ENCODE measurements around the gene BRCA1.
"Not testable (repeated sequence)": the region's sequence is repeated elsewhere in the genome, so short reads cannot be mapped to it uniquely, and the experiment has no call there.

The BRCA1 gene

DNA sequence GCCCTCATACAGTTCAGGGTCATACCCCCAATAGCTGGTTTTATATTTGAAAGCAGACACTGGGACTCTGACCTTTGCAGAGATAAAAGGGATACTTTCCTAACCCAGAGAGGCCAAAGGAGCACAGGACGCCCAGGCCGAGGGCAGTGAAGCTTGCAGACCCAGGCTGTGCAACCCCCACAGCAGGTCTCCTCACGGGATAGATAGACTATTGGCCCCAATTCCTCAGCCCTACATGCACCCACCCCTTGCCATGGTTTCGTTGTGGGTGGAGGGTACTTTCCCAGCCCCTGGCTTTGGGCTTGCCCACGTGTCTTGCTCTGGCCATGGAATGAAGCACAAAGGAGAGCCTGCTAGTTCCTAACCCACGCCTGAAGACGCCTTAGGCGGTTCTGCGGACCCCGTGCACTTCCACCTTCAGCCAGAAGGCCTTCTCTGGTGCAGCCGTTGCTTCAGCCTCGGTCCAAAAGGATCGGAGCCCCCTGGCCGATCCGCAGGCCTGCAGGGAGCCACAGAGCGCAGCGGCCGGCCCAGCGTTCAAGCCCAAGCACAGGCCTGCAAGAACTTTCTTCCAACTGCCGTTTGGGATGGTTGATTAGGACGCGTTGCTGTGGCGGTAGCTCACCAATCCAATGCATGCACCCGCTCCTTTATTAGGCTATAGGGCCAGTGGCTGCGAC is 9.8 kb upstream of the BRCA1 start:
- no peak for DNase-seq (ENCODE audit: low spot score)

DNA sequence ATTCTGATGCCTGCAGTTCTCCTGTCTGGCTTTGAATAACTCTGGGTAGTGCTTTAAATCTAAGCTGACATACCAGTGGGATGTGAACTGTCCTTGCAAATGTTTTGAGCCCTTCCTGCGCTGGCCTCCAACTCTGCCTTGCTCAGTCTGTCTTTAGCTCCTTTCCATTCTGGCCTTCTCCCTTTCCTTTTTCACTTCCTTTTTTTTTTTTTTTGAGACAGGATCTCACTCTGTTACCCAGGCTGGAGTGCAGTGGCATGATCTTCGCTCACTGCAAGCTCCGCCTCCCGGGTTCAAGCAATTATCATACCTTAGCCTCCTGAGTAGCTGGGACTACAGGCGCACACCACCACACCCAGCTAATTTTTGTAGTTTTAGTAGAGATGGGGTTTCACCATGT is 8.3 kb upstream of the BRCA1 start:
- DNase-seq (ENCODE audit: low spot score): not testable (repeated sequence)

DNA sequence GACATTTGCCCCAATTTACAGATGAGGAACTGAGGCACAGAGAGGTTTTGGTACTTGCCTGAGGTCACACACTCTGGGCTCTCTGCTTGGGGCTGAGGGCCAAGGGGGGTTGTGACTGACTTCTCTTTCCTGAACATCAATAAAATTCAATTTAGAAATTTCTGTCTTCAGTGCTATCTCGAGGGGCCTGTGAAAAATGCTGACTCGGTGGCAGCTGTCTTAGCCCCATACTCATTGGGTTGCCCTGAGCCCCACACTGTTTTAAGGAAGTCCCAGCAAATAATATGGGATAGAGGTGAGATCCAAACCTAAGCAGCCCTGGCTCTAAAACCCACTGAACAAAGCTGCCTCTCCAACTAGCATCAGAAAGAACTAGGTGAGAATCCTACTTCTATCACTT is 7.0 kb upstream of the BRCA1 start:
- DNase-seq (ENCODE audit: low spot score): no peak

DNA sequence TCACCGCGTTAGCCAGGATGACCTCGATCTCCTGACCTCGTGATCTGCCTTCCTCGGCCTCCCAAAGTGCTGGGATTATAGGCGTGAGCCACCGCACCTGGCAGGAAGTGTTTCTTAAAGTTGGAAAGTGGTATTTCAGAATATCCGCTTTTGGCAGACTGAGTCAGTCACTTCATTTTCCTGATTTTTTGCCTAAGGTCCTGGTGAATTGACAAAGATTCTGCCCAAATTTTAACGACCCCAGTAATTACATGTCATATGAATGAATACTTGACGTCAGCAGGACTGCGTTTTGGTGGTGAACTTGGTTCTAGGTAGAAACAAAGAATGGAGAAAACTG is 4.5 kb upstream of the BRCA1 start:
- no peak for DNase-seq (ENCODE audit: low spot score)

DNA sequence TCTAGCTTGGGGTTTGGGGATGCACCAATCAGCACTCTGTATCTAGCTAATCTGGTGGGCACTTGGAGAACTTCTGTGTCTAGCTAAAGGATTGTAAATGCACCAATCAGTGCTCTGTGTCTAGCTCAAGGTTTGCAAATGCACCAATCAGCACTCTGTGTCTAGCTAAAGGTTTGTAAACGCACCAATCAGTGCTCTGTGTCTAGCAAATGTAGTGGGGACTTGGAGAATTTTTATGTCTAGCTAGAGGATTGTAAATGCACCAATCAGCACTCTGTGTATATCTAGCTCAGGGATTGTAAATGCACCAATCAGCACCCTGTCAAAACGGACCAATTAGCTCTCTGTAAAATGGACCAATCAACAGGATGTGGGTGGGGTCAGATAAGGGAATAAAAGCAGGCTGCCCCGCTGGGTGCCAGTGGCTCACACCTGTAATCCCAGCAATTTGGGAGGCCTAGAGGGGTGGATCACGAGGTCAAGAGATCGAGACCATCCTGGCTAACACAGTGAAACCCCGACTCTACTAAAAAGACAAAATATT is 2.2 kb upstream of the BRCA1 start:
- DNase-seq (ENCODE audit: low spot score): not testable (repeated sequence)

DNA sequence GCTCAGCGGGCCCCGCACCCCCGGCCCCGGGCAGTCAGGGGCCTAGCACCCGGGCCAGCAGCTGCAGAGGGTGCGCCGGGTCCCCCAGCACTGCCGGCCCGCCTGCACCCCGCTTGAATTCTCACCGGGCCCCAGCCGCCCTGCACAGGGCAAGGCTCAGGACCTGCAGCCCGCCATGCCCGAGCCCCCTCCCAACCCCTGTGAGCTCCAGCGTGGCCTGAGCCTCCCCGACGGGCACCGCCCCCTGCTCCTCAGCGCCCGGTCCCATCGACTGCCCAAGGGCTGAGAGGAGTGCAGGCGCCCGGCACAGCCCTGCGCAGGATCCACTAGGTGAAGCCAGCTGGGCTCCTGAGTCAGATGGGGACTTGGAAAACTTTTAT is 1.7 kb upstream of the BRCA1 start:
- no peak for DNase-seq (ENCODE audit: low spot score)

DNA sequence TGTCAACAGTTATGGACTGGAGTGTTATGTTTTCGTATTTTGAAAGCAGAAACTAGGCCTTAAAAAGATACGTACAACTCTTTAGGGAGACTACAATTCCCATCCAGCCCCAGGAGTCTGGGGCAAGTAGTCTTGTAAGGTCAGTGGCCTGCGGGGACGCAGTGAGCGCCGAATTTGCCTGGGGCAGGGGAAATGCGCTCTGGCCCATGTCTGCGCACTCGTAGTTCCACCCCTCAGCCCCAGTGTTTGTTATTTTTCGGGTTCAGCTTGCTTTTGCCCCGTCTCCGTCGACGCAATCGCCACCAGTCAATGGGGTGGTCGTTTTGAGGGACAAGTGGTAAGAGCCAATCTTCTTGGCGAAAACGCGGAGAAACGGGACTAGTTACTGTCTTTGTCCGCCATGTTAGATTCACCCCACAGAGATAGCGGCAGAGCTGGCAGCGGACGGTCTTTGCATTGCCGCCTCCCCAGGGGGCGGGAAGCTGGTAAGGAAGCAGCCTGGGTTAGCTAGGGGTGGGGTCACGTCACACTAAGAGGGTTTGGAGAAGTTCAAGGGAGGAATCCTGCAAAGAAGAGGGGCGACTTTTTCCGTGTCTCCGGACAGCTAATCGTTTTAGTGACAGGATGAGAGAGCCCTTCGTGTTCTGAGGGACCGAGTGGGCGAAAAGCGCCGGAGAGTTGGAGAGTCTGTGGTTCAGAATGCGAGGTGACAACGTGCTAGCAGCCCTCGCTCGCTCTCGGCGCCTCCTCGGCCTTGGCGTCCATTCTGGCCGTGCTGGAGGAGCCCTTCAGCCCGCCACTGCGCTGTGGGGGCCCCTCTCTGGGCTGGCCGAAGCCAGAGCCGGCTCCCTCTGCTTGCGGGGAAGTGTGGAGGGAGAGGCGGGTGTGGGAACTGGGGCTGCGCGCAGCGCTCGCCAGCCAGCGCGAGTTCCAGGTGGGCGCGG is 1.1 kb upstream of the BRCA1 start:
- no peak for DNase-seq (ENCODE audit: low spot score)

DNA sequence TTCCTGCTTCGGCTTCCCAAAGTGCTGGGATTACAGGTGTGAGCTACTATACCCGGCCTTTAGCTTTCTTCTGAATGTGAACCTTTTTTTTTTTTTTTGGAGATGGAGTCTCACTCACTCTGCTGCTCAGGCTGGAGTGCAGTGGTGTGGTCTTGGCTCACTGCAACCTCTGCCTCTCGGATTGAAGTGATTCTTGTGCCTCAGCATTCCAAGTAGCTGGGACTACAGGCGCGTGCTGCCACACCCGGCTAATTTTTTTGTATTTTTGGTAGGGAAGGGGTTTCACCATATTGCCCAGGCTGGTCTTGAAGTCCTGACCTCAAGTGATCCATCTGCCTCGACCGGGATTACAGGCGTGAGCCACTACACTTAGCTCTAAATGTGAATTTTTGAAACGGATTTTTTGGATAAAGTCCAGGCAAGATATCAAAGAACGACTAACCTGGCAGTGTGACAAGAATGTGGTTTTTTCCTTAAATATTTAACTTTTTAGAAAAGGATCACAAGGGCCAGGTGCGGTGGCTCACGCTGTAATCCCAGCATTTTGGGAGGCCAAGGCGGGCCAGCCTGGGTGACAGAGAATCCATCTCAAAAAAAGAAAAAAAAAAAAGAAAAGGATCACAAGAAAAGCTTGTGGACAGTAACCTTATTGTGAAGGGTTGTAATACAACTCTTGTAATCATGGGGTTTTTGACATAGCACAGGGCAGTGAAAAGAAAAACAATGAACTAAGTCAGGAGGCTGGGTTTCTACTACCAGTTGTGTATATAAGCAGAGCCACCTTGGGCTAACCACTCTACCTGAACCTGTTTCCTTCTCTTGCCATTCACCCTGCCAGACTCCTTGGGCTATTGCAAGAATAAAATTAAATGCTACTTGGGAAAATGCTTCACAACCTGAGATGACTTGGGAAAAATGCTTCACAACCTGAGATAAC is 6.2 kb downstream of the BRCA1 start:
- no peak for DNase-seq (ENCODE audit: low spot score)

DNA sequence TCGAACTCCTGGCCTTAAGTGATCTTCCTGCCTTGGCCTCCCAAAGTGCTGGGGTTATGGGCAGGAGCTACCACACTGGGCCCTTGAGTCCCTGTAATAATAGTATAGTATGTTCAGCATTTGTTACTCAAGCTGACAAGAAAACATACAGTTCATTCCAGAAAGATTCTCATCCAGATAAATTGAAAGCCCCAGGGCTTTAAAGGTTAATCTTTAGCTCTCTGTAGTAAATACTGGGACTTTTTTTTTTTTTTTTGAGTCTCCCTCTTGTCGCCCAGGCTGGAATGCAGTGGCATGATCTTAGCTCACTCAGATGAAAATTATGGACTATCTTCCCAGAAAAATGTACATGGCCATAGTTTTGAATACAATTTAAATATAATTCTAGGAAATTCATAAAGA is 11.0 kb downstream of the BRCA1 start:
- no peak for DNase-seq (ENCODE audit: low spot score)

DNA sequence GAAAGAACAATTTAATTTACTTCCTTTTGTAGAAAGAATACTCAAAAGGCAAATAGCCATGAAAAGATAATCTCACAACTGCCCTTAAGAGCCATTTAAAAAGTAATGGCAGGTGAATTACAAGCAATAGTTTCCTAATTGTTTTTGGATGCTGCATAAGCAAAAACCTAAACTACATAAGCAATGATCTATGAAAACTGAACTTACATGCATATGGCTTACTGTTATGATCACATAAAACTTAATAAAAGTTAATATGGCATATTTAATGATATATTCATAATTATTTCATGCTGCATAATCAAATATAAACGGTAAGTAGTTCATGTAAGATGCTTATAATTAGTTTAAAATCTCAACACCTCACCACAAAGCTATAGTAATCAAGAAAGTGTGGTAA is 18.6 kb downstream of the BRCA1 start:
- DNase-seq (ENCODE audit: low spot score): no peak

DNA sequence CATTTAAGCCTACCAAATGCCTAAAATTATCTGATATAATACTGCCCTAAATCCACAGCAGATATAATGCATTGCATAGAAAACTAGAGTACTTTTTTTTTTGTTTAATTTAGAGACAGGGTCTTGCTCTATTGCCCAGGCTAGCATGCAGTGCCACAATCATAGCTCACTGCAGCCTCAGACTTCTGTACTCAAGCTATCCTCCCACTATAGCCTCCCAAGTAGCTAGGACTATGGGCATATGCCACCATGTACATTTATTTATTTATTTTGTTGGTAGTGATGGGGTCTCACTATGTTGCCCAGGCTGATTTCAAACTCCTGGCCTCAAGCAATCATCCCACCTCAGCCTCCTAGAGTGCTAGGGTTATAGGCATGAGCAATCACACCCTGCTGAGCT is 20.0 kb downstream of the BRCA1 start:
- no peak for DNase-seq (ENCODE audit: low spot score)

DNA sequence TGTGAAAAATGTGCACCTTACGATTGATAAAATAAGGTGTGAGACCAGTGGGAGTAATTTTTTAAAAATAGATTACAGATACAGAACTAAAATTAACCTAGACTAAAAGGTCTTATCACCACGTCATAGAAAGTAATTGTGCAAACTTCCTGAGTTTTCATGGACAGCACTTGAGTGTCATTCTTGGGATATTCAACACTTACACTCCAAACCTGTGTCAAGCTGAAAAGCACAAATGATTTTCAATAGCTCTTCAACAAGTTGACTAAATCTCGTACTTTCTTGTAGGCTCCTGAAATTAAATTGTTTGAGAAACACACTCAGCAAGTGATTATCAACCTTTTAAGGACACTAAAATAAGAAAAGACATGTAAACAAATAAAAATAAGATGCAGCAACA is 20.5 kb downstream of the BRCA1 start:
- no peak for DNase-seq (ENCODE audit: low spot score)

DNA sequence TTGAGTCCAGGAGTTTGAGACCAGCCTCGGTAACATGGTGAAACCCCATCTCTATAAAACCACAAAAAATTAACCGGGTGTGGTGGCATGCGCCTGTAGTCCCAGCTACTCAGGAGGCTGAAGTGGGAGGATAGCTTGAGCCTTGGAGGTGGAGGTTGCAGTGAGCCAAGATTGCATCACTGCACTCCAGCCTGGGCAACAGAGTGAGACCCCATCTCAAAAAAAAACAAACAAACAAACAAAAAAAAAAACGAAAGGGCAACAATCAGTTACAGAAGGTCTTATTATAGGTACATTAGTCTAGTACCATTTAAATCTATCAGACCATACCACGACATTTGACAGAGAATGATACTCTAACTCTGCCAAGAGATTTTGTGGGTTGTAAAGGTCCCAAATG is 29.8 kb downstream of the BRCA1 start:
- DNase-seq (ENCODE audit: low spot score): not testable (repeated sequence)

DNA sequence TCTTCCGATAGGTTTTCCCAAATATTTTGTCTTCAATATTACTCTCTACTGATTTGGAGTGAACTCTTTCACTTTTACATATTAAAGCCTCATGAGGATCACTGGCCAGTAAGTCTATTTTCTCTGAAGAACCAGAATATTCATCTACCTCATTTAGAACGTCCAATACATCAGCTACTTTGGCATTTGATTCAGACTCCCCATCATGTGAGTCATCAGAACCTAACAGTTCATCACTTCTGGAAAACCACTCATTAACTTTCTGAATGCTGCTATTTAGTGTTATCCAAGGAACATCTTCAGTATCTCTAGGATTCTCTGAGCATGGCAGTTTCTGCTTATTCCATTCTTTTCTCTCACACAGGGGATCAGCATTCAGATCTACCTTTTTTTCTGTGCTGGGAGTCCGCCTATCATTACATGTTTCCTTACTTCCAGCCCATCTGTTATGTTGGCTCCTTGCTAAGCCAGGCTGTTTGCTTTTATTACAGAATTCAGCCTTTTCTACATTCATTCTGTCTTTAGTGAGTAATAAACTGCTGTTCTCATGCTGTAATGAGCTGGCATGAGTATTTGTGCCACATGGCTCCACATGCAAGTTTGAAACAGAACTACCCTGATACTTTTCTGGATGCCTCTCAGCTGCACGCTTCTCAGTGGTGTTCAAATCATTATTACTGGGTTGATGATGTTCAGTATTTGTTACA is 30.9 kb downstream of the BRCA1 start:
- no peak for DNase-seq (ENCODE audit: low spot score)

DNA sequence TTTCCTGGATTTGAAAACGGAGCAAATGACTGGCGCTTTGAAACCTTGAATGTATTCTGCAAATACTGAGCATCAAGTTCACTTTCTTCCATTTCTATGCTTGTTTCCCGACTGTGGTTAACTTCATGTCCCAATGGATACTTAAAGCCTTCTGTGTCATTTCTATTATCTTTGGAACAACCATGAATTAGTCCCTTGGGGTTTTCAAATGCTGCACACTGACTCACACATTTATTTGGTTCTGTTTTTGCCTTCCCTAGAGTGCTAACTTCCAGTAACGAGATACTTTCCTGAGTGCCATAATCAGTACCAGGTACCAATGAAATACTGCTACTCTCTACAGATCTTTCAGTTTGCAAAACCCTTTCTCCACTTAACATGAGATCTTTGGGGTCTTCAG is 32.3 kb downstream of the BRCA1 start:
- DNase-seq (ENCODE audit: low spot score): no peak

DNA sequence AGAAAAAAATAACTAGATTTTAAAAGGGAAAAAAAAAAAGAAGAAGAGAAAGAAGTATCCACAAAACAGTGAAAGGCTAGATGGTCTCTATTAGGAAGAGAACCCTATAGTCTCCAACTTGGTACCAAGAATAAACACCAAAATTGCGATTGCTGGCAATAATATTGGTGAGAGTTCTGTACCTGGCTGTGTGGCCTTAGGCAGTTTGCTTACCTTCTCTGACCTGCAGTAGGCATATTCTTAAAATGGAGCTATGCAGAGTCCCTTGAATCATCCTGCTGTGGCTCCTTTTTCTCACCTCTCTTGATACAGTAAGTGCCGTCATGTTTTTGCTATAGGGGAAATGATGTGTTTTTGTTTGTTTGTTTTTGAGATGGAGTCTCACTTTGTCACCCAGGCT is 35.1 kb downstream of the BRCA1 start:
- no peak for DNase-seq (ENCODE audit: low spot score)

DNA sequence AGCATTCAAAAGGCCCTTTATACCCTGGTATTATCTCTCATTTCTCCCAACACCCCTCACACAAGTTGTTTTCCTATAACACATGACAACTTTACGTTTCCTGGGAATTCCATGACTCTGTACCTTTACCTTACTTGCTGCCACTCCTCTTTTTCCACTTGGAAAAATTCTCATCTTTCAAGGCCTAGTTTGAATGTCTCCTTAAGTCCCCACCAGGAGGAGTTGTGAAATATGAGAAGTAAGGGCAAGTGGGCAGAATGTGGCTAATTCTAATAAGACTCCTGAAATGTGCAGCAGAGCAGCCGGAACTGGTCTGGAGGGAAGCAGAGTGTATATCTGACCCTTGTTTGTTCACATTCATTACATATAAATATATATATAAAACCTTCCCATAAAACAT is 39.7 kb downstream of the BRCA1 start:
- DNase-seq (ENCODE audit: low spot score): no peak

DNA sequence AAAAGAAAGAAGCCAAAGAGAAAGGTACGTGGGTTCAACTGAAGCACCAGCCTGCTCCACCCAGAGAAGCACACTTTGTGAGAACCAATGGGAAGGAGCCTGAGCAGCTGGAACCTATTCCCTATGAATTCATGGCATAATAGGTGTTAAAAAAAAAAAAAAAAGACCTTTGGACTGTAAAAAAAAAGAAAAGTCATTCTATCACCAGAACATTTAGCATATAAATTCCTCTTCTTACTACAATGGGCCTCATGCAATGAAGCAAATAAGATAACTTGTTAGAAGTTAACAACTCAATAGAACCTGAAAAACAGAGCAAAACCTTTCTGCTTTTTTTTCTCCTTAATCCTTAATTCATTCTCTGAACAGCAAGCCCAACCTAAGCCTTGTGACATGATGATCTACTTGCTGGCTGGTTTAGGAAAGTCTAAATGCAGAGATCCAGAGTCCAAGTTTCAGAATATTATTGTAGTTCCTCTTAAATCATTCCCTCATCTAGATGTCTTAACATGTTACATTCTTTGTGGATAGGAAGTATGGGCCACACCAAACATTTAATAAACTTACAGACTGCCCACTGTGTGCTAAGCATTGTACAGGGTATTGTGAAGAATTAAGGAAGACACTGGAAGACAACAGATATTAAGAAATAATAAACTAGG is 45.4 kb downstream of the BRCA1 start:
- DNase-seq (ENCODE audit: low spot score): no peak

DNA sequence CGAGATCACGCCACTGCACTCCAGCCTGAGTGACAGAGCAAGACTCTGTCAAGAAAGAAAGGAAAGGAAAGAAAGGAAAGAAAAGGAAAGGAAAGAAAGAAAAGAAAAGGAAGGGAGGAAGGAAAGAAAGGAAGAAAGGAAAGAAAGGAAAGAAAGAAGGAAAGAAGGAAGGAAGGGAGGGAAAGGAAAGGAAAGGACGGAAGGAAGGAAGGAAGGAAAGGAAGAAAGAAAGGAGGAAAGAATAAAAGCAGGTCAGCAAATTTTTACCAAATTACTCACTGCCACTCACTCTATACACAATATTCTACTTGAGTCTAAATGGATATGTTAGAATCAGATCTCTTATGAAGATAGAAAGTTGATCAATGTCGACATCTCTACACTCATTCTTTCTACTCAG is 50.3 kb downstream of the BRCA1 start:
- no peak for DNase-seq (ENCODE audit: low spot score)

DNA sequence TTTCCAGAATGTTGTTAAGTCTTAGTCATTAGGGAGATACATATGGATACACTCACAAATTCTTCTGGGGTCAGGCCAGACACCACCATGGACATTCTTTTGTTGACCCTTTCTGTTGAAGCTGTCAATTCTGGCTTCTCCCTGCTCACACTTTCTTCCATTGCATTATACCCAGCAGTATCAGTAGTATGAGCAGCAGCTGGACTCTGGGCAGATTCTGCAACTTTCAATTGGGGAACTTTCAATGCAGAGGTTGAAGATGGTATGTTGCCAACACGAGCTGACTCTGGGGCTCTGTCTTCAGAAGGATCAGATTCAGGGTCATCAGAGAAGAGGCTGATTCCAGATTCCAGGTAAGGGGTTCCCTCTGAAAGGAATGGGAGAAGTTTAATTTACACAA is 54.3 kb downstream of the BRCA1 start:
- no peak for DNase-seq (ENCODE audit: low spot score)

DNA sequence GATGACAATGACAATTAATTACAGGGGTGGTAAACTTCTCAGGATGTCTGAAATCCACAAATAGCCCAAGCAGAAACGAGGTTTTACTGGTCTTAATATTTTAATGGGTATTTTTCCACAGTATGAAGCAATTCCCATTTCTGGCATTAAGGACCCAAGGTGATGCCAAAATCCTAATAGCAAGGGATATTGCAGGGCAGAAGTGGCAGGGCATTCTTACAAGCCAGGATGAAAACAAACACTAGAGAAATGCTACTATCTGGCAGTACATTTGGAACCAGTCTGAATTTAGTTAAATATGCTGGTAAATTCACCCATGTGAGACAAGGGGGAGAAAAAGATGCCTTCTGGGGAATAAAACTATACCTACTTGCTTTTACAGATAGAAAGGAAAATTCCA is 54.9 kb downstream of the BRCA1 start:
- no peak for DNase-seq (ENCODE audit: low spot score)
